ENCODE data around the gene PRPF6. TPM values are rescaled to one million over a fixed set of nuclear protein-coding genes. Genes with fewer than 3 reads are reported as not detected.

The PRPF6 gene
- total RNA-seq, 1 experiment from 2014 or later, result 24.2 TPM

DNA sequence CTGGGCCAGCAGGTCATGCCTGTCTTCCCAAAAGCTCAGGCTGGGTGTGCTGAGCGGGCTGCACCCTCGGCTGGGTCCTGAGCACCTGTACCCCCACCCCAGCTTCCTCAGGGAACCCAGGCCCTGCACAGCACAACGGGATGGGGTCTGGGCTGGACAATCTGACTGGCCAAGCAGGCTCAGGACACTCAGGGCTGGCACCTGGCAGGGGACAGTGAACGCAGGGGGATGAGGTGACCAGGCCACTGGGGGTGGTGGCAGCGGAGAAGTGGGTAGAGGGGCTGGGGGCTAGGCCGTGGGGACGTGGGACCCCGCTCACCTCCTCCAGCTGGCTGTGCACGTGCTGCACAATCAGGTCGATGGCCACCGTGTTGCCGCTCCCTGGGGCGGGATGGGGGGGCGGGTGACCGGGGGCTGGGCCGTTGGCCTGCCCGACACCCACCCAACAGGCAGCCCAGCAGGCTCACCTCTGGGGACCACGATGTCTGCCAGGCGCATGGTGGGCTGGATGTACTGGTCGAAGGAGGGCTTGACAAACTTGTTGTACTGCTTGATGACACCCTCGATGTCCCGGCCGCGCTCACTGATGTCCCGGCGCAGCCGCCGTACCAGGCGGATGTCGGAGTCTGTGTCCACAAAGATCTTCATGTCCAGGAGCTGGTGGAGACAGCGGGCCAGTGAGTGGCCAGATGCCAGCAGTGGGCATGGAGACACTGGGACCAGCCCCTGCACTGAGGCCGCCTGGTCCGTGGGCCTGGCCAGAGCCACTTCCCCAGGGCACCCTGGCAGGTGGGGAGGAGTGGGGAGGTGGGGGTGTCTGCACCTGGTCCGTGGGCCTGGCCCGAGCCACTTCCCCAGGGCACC is 36.6 kb upstream of the PRPF6 start:
- no peak overlapping the region for H3K27ac ChIP-seq (ENCODE audit: low read length)
- peaks cover 42% of the 10 kb centered on the region for H3K79me2 ChIP-seq (ENCODE audit: low read length)
- no peak overlapping the region for H3K4me3 ChIP-seq (ENCODE audit: low read length)
- H2AFZ ChIP-seq (ENCODE audit: low read length), result no peak overlapping the region
- H4K20me1 ChIP-seq (ENCODE audit: insufficient read depth, low read depth, low read length), result peaks cover 31% of the 10 kb centered on the region
- H3K36me3 ChIP-seq (ENCODE audit: insufficient read depth, low read length), result peaks cover 10% of the 10 kb centered on the region; the same call in 1 of the 2 replicates
- H3K9me3 ChIP-seq (ENCODE audit: low read length), result no peaks in the 10 kb centered on the region
- DNase-seq, result no peak
- H3K9me2 ChIP-seq (replicated peaks; ENCODE audit: insufficient read depth, low read length), result no peaks in the 10 kb centered on the region
- no peaks in the 10 kb centered on the region for H3K27me3 ChIP-seq (ENCODE audit: low read length)
- no peak overlapping the region for H3K4me2 ChIP-seq (ENCODE audit: low read depth, low read length, poor library complexity, severe bottlenecking)
- H3K4me1 ChIP-seq (ENCODE audit: low read length), result peaks cover 9% of the 10 kb centered on the region
- no peak overlapping the region for H3K9ac ChIP-seq (ENCODE audit: low read length)

DNA sequence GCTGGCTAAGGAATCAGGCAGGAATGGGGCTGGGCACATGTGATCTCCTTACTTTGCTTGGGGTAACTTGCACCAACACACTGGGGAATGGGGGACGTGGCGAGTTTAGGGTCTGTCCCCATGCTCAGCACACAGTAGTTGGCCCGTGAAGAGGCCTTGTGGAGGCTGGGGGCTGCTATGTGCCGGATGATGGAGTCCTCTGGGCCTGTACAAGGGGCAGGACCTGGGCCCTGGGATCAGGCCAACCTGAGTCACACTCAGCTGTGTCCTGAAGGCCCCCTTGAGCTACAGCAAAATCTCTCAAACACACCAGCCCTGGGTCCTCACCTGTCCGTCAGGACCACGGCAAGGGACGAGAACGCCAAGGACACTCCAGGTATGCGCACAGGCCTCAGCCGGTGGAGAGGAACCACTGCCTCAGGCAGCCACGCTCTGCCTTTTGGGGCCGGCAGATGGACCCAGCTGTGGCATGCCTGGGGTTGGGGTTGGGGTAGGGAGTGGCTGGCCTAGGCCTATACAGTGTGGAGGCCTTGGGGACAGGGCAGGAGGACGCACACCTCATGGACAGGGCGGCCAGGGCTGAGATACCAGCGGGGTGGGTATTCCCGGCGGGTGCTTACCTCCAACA is 35.8 kb upstream of the PRPF6 start:
- H2AFZ ChIP-seq (ENCODE audit: low read length), result no peak overlapping the region
- H3K4me1 ChIP-seq (ENCODE audit: low read length), result peaks cover 17% of the 10 kb centered on the region
- no peaks in the 10 kb centered on the region for H3K27me3 ChIP-seq (ENCODE audit: low read length)
- peaks cover 10% of the 10 kb centered on the region; the same call in 1 of the 2 replicates for H3K36me3 ChIP-seq (ENCODE audit: insufficient read depth, low read length)
- no peak overlapping the region for H3K9ac ChIP-seq (ENCODE audit: low read length)
- H3K79me2 ChIP-seq (ENCODE audit: low read length), result peaks cover 49% of the 10 kb centered on the region
- DNase-seq, result no peak
- H3K4me3 ChIP-seq (ENCODE audit: low read length), result no peak overlapping the region
- no peaks in the 10 kb centered on the region for H3K9me2 ChIP-seq (replicated peaks; ENCODE audit: insufficient read depth, low read length)
- H4K20me1 ChIP-seq (ENCODE audit: insufficient read depth, low read depth, low read length), result peaks cover 38% of the 10 kb centered on the region
- H3K9me3 ChIP-seq (ENCODE audit: low read length), result no peaks in the 10 kb centered on the region
- no peak overlapping the region for H3K4me2 ChIP-seq (ENCODE audit: low read depth, low read length, poor library complexity, severe bottlenecking)
- H3K27ac ChIP-seq (ENCODE audit: low read length), result no peak overlapping the region

DNA sequence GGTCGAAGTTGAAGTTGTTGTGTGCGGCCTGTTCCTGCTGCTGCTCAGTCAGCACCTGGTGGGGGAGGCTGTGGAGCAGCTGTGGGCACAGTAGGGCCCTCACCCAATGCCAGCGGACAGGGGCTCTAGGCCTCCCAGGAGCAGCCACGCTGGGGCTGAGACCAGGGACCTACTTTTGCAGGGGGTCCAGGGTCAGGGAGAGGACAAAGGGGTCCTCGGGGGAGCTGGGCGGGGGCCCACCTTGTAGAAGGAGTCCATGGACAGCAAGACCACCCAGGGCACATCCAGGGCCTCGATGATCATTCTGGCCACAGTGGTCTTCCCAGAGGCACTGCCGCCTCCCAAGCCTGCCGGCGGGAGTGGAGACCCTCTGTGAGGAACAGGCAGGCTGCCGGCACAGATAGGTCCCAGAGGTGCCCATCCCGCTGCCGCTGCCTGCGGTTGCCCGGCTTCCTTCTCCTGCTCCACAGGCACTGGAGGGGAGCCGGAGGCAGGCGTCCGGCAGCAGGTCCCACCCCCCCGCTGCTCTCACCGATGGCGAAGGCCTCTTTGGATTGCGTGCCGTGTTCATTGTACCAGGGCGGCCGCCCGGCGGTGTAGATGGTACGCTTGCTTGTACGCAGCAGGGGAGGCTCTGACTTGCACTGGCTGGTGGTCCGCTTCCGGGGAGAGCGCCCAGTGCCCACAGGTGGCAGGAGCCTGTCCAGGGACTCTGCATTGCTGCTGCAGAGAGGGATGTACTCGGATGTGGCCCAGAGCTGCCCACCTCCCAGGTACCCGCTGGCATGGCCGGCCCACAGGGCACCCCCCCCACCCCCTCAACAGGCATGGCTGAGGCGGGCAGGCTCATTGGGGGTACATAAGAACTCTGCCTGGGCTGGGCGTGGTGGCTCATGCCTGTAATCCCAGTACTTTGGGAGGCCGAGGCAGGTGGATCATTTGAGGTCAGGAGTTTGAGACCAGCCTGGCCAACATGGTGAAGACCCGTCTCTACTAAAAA is 34.7 kb upstream of the PRPF6 start:
- Histone ChIP-seq H3K27ac (ENCODE audit: low read length) (no peak overlapping the region), H2AFZ (ENCODE audit: low read length) (no peak overlapping the region), H3K9me2 (replicated peaks; ENCODE audit: insufficient read depth, low read length) (no peaks in the 10 kb centered on the region), H3K4me2 (ENCODE audit: low read depth, low read length, poor library complexity, severe bottlenecking) (no peak overlapping the region), H3K27me3 (ENCODE audit: low read length) (no peaks in the 10 kb centered on the region), H3K36me3 (ENCODE audit: insufficient read depth, low read length) (peaks cover 10% of the 10 kb centered on the region; the same call in 1 of the 2 replicates), H3K4me3 (ENCODE audit: low read length) (no peak overlapping the region), H3K4me1 (ENCODE audit: low read length) (peaks cover 28% of the 10 kb centered on the region), H4K20me1 (ENCODE audit: insufficient read depth, low read depth, low read length) (peaks cover 48% of the 10 kb centered on the region), H3K79me2 (ENCODE audit: low read length) (peaks cover 60% of the 10 kb centered on the region), H3K9me3 (ENCODE audit: low read length) (no peaks in the 10 kb centered on the region), H3K9ac (ENCODE audit: low read length) (no peak overlapping the region)
- no peak for DNase-seq

DNA sequence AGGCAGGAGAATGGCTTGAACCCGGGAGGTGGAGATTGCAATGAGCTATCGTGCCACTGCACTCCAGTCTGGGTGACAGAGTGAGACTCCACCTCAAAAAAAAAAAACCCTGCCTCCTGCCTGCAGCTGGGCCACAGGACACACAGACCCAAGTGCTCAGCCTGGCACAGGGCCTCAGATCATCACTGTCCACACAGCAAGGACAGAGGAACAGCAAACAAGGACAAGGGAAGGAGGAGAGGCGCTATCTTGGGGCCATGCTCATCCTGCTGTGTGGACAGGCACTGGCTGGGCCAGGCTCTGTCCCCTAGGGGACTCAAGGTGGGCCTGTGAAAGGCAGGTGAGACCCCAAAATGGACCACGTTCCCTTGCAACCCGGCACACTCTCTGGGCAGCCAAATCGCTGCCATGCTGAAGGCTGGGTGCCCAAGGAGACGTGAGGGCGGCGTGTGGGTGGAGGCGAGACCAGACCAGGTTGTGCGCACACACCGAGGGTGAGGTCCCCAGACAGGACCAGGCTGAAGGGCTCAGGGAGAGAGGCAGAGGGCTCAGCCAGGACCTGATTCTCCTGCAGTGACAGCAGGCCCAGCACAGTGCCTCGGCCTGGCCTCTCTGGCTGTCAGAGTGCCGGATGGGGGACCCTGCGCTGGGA is 33.8 kb upstream of the PRPF6 start:
- no peak overlapping the region for H2AFZ ChIP-seq (ENCODE audit: low read length)
- H3K79me2 ChIP-seq (ENCODE audit: low read length), result peaks cover 69% of the 10 kb centered on the region
- no peak overlapping the region for H3K27ac ChIP-seq (ENCODE audit: low read length)
- H3K4me3 ChIP-seq (ENCODE audit: low read length), result no peak overlapping the region
- no peaks in the 10 kb centered on the region for H3K9me2 ChIP-seq (replicated peaks; ENCODE audit: insufficient read depth, low read length)
- no peak overlapping the region for H3K4me2 ChIP-seq (ENCODE audit: low read depth, low read length, poor library complexity, severe bottlenecking)
- H4K20me1 ChIP-seq (ENCODE audit: insufficient read depth, low read depth, low read length), result peaks cover 53% of the 10 kb centered on the region
- H3K9ac ChIP-seq (ENCODE audit: low read length), result no peak overlapping the region
- H3K36me3 ChIP-seq (ENCODE audit: insufficient read depth, low read length), result peaks cover 10% of the 10 kb centered on the region; the same call in 1 of the 2 replicates
- H3K4me1 ChIP-seq (ENCODE audit: low read length), result peaks cover 37% of the 10 kb centered on the region
- no peaks in the 10 kb centered on the region for H3K27me3 ChIP-seq (ENCODE audit: low read length)
- no peaks in the 10 kb centered on the region for H3K9me3 ChIP-seq (ENCODE audit: low read length)
- no peak for DNase-seq

DNA sequence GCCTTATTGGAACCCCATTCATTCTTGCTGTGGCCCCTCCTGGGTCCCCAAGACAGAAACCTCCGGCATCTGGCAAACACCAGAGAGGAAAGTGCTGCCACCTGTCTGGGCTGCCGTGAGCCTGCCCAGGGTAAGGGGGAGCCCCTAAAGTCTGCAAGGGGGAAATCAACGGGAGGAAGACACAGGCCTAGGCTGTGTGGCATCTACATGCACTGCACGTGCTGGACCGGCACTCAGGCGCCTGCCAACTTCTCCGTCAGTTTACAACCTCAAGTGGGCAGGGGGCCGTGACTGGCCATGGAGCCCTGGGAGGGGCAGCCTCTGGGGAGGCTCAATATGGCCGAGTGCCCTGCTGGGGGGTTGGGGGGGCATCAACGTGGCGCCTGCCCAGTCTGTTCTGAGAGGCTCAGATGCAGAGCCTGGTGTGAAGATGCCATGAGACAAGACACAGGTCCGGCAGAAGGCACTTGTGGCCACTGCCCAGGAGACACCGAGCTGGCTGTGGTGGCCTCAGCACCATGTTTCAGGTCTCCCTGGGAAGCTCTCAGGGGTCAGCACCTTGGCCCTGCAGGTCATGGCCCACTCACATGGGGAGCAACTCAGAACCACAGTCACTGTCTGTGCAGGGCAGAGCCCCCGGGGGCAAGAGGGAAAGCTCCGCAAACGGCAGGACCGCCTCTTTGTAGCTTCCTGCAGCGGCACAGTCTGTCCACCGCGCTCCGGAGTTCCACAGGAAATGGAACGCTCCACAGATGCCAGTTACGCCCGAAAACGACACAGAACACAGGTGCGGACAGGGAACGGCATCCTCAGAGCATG is 33.1 kb upstream of the PRPF6 start:
- H3K36me3 ChIP-seq (ENCODE audit: insufficient read depth, low read length), result peaks cover 7% of the 10 kb centered on the region; the same call in 1 of the 2 replicates
- H3K79me2 ChIP-seq (ENCODE audit: low read length), result peaks cover 76% of the 10 kb centered on the region
- no peak overlapping the region for H3K4me3 ChIP-seq (ENCODE audit: low read length)
- H3K4me2 ChIP-seq (ENCODE audit: low read depth, low read length, poor library complexity, severe bottlenecking), result no peak overlapping the region
- no peaks in the 10 kb centered on the region for H3K27me3 ChIP-seq (ENCODE audit: low read length)
- H3K9ac ChIP-seq (ENCODE audit: low read length), result no peak overlapping the region
- H3K9me2 ChIP-seq (replicated peaks; ENCODE audit: insufficient read depth, low read length), result no peaks in the 10 kb centered on the region
- H3K27ac ChIP-seq (ENCODE audit: low read length), result no peak overlapping the region
- no peak overlapping the region for H2AFZ ChIP-seq (ENCODE audit: low read length)
- H3K4me1 ChIP-seq (ENCODE audit: low read length), result peaks cover 44% of the 10 kb centered on the region
- no peaks in the 10 kb centered on the region for H3K9me3 ChIP-seq (ENCODE audit: low read length)
- no peak for DNase-seq
- H4K20me1 ChIP-seq (ENCODE audit: insufficient read depth, low read depth, low read length), result peaks cover 61% of the 10 kb centered on the region

DNA sequence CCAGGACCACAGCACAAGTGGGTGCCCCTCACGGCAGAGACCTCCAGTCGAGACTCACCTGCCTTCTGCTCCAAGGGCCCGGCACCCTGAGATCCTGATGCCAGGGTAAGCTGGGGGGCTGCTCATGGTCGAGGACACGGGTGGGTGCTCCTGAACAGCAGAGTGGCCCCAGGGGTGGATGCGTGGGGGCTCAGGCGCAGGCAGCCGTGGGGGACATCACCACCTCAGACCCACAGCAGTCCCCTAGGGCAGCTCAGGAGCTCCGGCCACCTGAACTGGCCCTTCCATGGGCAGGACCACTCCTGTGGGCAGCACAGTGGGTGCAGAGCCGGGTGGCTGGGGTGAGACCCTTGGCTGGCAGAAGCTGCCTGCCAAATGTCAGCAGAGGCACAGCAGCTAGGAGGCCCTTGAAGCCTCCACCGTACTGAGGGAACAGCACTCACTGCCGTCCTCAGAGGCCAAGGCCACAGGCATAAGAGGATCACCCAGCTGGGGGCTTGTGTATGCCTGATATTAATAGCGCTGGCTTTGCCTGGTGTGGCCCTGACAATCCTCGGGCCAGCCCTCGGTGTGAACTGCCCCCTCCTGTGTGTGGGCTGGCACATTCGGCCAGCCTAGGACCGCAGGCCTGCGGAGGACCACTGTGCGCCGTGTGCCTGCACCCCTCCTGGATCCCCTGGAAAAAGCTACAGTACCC is 30.1 kb upstream of the PRPF6 start:
- Histone ChIP-seq H4K20me1 (ENCODE audit: insufficient read depth, low read depth, low read length) (peaks cover 74% of the 10 kb centered on the region), H3K27ac (ENCODE audit: low read length) (peak overlapping the region; percentile 81), H3K9me3 (ENCODE audit: low read length) (no peaks in the 10 kb centered on the region), H3K36me3 (ENCODE audit: insufficient read depth, low read length) (peaks cover 6% of the 10 kb centered on the region; the same call in 1 of the 2 replicates), H3K4me2 (ENCODE audit: low read depth, low read length, poor library complexity, severe bottlenecking) (peak overlapping the region; percentile 73), H3K4me3 (ENCODE audit: low read length) (no peak overlapping the region), H3K79me2 (ENCODE audit: low read length) (peaks cover 94% of the 10 kb centered on the region), H3K27me3 (ENCODE audit: low read length) (no peaks in the 10 kb centered on the region), H3K9me2 (replicated peaks; ENCODE audit: insufficient read depth, low read length) (no peaks in the 10 kb centered on the region), H3K4me1 (ENCODE audit: low read length) (peaks cover 62% of the 10 kb centered on the region), H2AFZ (ENCODE audit: low read length) (no peak overlapping the region), H3K9ac (ENCODE audit: low read length) (peak overlapping the region; percentile 43; the same call in 1 of the 2 replicates)
- no peak for DNase-seq
